HepG2 (cell line): ENCODE measurements around the gene ZNF486. TPM values are rescaled to one million over a fixed set of nuclear protein-coding genes. Genes with fewer than 3 reads are reported as not detected.

Source experiments
- ATAC-seq: fragments of 200-7000 bp; cut with Tn5 transposase; 3 replicates; pipeline ENCODE4 v1.9.1; 2020; ENCODE audit warnings: mild to moderate bottlenecking, moderate library complexity
- BruUV-seq: library from RNA; stranded (reverse); fragments of 400-500 nt; replicated peaks from 2 replicates; lab custom pipeline; 2021; lab: Mats Ljungman, UMichigan
- CTCF ChIA-PET: fragments of 300-600 bp; formaldehyde crosslinking; extraction: SDS; loops from one replicate; lab custom pipeline; 2021; ENCODE audit warnings: low total read pairs, inconsistent platforms, low intra/inter-chr PET ratio; lab: Yijun Ruan, JAX
- POLR2A ChIA-PET: fragments of 350-600 bp; sonication (Branson Sonifier 250); formaldehyde crosslinking; loops from one replicate; lab custom pipeline; 2020; ENCODE audit warnings: antibody characterized with exemption, inconsistent platforms; lab: Yijun Ruan, JAX
- DNase-seq: peaks from one replicate; pipeline ENCODE4 v3.0.0-alpha.2; 2015; ENCODE audit warnings: low spot score
- FAIRE-seq: peaks from 3 replicates; lab custom pipeline; 2011; peaks lifted over from hg19 to GRCh38; lab: Jason Lieb, UNC
- H2AFZ ChIP-seq: one replicate; pipeline ENCODE4 v1.6.1; 2011; ENCODE audit warnings: low read length, inconsistent platforms
- H3K27ac ChIP-seq: fragments of 300-600 bp; 3 replicates; pipeline ENCODE4 v1.8.0; 2011; ENCODE audit warnings: mixed run types, mild to moderate bottlenecking, mixed read lengths, low read length, inconsistent platforms; ENCODE audit not compliant: insufficient read depth; ENCODE audit errors: extremely low read length
- H3K27me3 ChIP-seq, 2 experiments: fragments of 200-600 bp in 1 of 2; 2 replicates in 1 of 2; 3 replicates in 1 of 2; pipeline versions ENCODE4 v1.6.0 to v1.8.0; 2011; ENCODE audit warnings: low read length in 2 of 2, mild to moderate bottlenecking in 2 of 2, moderate library complexity in 2 of 2, inconsistent platforms in 1 of 2; ENCODE audit not compliant: insufficient read depth in 2 of 2, control insufficient read depth in 1 of 2
- H3K36me3 ChIP-seq, 2 experiments: fragments of 200-600 bp in 1 of 2; replicated peaks in 1 of 2; 2 replicates in 1 of 2; 3 replicates in 1 of 2; pipeline versions ENCODE4 v1.5.1 to v1.8.0; 2011; ENCODE audit warnings: low read length in 2 of 2, inconsistent platforms in 1 of 2; ENCODE audit not compliant: insufficient read depth in 2 of 2, control insufficient read depth in 1 of 2
- H3K4me1 ChIP-seq: 2 replicates; pipeline ENCODE4 v1.5.1; 2012; ENCODE audit warnings: low read length, inconsistent platforms; ENCODE audit not compliant: insufficient read depth
- H3K4me2 ChIP-seq: 2 replicates; pipeline ENCODE4 v1.6.0; 2011; ENCODE audit warnings: low read depth, low read length, inconsistent platforms
- H3K4me3 ChIP-seq, 3 experiments: fragments of 200-600 bp in 1 of 3; sonication (generic), shearing (Covaris generic) in 1 of 3; replicated peaks in 1 of 3; 2 replicates each; pipeline ENCODE4 v1.5.1; 2011 to 2016; ENCODE audit warnings: low read length in 3 of 3, inconsistent platforms in 2 of 3, low read depth in 2 of 3, mild to moderate bottlenecking in 2 of 3, control low read depth in 1 of 3, mixed read lengths in 1 of 3; ENCODE audit not compliant: insufficient read depth in 1 of 3
- H3K79me2 ChIP-seq: one replicate; pipeline ENCODE4 v1.6.1; 2011; ENCODE audit warnings: low read length, inconsistent platforms; ENCODE audit not compliant: insufficient read depth
- H3K9ac ChIP-seq: 2 replicates; pipeline ENCODE4 v1.6.0; 2011; ENCODE audit warnings: mild to moderate bottlenecking, low read depth, low read length, inconsistent platforms; ENCODE audit not compliant: insufficient read depth
- H3K9me3 ChIP-seq: 2 replicates; pipeline ENCODE4 v1.5.1; 2012; ENCODE audit warnings: mild to moderate bottlenecking, low read length
- H4K20me1 ChIP-seq: 2 replicates; pipeline ENCODE4 v1.6.0; 2011; ENCODE audit warnings: inconsistent platforms, mild to moderate bottlenecking, low read length, moderate library complexity; ENCODE audit not compliant: insufficient read depth
- BRCA1 ChIP-seq: sonication (generic); formaldehyde crosslinking; IDR thresholded peaks from 2 replicates; pipeline ENCODE4 v1.4.0; 2020; ENCODE audit warnings: missing genetic modification reagents
- DMAP1 ChIP-seq: IDR thresholded peaks from 2 replicates; pipeline ENCODE4 v1.6.1; 2016
- FLYWCH1 ChIP-seq: sonication (generic); formaldehyde crosslinking; IDR thresholded peaks from 2 replicates; pipeline ENCODE4 v1.8.1; 2023; ENCODE audit warnings: mild to moderate bottlenecking, missing genetic modification reagents
- FOXA1 ChIP-seq, 2 experiments: fragments of 450-650 bp in 1 of 2; sonication (generic) in 1 of 2; formaldehyde crosslinking in 1 of 2; IDR thresholded peaks; 2 replicates each; pipeline versions ENCODE4 v1.4.0 to v1.6.1; 2016 to 2020; ENCODE audit warnings: missing genetic modification reagents in 1 of 2
- GZF1 ChIP-seq: sonication (generic); formaldehyde crosslinking; IDR thresholded peaks from 2 replicates; pipeline ENCODE4 v1.5.1; 2020; ENCODE audit warnings: mild to moderate bottlenecking, missing genetic modification reagents
- LRRFIP1 ChIP-seq: sonication (generic); formaldehyde crosslinking; conservative IDR thresholded peaks from 2 replicates; pipeline ENCODE4 v1.4.0; 2020; ENCODE audit warnings: missing genetic modification reagents
- MTA1 ChIP-seq: sonication (generic); formaldehyde crosslinking; IDR thresholded peaks from 2 replicates; pipeline ENCODE4 v1.4.0; 2020; ENCODE audit warnings: missing genetic modification reagents, mild to moderate bottlenecking, borderline replicate concordance
- NCOR1 ChIP-seq: fragments of 200-600 bp; sonication (generic); IDR thresholded peaks from 2 replicates; pipeline ENCODE4 v1.7.0; 2017; ENCODE audit warnings: antibody characterized with exemption, low read length, borderline replicate concordance
- NFATC3 ChIP-seq: sonication (generic); formaldehyde crosslinking; IDR thresholded peaks from 2 replicates; pipeline ENCODE4 v1.5.1; 2020; ENCODE audit warnings: mild to moderate bottlenecking, missing genetic modification reagents
- NFYC ChIP-seq: IDR thresholded peaks from 2 replicates; pipeline ENCODE4 v1.6.1; 2016; ENCODE audit warnings: missing genetic modification reagents, missing compliant biosample characterization
- NR2F2 ChIP-seq: IDR thresholded peaks from 2 replicates; pipeline ENCODE4 v1.6.1; 2012; ENCODE audit warnings: low read depth, inconsistent platforms, borderline replicate concordance
- PHF8 ChIP-seq: sonication (generic); formaldehyde crosslinking; IDR thresholded peaks from 2 replicates; pipeline ENCODE4 v1.5.0; 2020; ENCODE audit warnings: missing genetic modification reagents
- ZC3H4 ChIP-seq: sonication (generic); formaldehyde crosslinking; IDR thresholded peaks from 2 replicates; pipeline ENCODE4 v1.4.0; 2020; ENCODE audit warnings: missing genetic modification reagents, borderline replicate concordance
- ZNF549 ChIP-seq: sonication (generic); formaldehyde crosslinking; IDR thresholded peaks from 2 replicates; pipeline ENCODE4 v1.5.0; 2020; ENCODE audit warnings: missing genetic modification reagents
- ZSCAN29 ChIP-seq: sonication (generic); formaldehyde crosslinking; conservative IDR thresholded peaks from 2 replicates; pipeline ENCODE4 v1.4.0; 2020; ENCODE audit warnings: mild to moderate bottlenecking, missing genetic modification reagents
- WGBS: methylation state at CpG from one replicate; pipeline ENCODE4 v1.1.6; 2017; ENCODE audit warnings: low lambda C conversion rate; 5-methylcytosine and 5-hydroxymethylcytosine counted together
- in situ Hi-C: cut with HindIII; loops from 2 replicates; pipeline ENCODE4 v1.10.0; 2017; ENCODE audit warnings: low pct_unique_long_range_greater_than_20kb; ENCODE audit not compliant: extremely low pct_ligation_motif_present
- intact Hi-C: fragments of 100-400 bp; cut with micrococcal nuclease; formaldehyde crosslinking; loops from one replicate; pipeline ENCODE4 v1.10.0; 2022; ENCODE audit not compliant: unreplicated experiment
- polyA plus RNA-seq, 8 experiments: library from polyadenylated mRNA; depleted of rRNA in 3 of 8; stranded (reverse) in 7 of 8; unstranded in 1 of 8; fragments of >200 nt; fragmentation: Illumina TruSeq in 4 of 8; extraction: Trizol in 4 of 8; gene quantifications; 2 replicates each; pipeline versions ENCODE4 v1.2.1 to v1.2.3, GENCODE V29; 2011 to 2016; ENCODE audit warnings: low read depth in 4 of 8, missing spikeins in 1 of 8, mixed read lengths in 1 of 8; ENCODE audit not compliant: insufficient read depth in 1 of 8
- total RNA-seq, 5 experiments: library from RNA; depleted of rRNA; stranded (reverse); fragments of >200 nt; fragmentation: Illumina TruSeq; extraction: Trizol; gene quantifications; 2 replicates each; pipeline ENCODE4 v1.2.3, GENCODE V29; 2016; ENCODE audit warnings: low read depth in 1 of 5
- TF ChIP-seq, protein P1 (sequence below): sonication (generic); formaldehyde crosslinking; IDR thresholded peaks from 2 replicates; pipeline ENCODE4 v1.5.0; 2020; ENCODE audit warnings: mild to moderate bottlenecking, missing genetic modification reagents

Gene ZNF486
- total and polyA plus RNA-seq, 2 of the 13 experiments (the other 11 are each of a cell fraction or from before 2014, with no cell fraction given): 0.70 to 2.1 TPM

DNA sequence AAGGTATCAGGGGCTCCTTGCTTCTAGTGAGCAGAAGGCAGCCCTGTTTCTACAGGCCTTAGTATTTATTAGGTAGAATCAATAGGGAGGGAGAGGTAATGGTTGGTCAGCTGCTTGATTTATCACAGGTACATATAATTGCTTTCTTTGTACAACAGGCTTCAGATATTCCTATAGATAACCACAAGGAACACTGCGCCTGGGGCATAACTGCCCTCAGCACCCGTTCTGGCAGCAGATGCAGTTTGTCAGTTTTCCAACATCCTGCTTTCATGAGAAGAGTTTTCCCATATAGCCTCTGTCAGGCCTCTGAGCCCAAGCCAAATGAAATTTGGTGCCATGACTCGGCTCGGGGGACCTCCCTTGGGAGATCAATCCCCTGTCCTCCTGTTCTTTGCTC lies 12.4 kb upstream of the ZNF486 start:
- Histone ChIP-seq H3K79me2 (no peaks in the 10 kb centered on the region), H4K20me1 (no peaks in the 10 kb centered on the region), H3K4me3 (no peak overlapping the region), H3K27me3 (no peaks in the 10 kb centered on the region), H3K4me2 (no peak overlapping the region), H3K4me1 (no peaks in the 10 kb centered on the region), H3K27ac (no peak overlapping the region), H2AFZ (no peak overlapping the region), H3K9me3 (peaks cover 19% of the 10 kb centered on the region; the same call in 1 of the 2 replicates)
- no TSS peak for BruUV-seq
- FAIRE-seq: no peak
- POLR2A ChIA-PET: no interaction called here
- intact Hi-C loops: no loop called here
- CTCF ChIA-PET: no interaction called here
- TF ChIP-seq NR2F2 (no peak), PHF8 (CRISPR knock-in tag) (no peak)
- TF ChIP-seq, all 625 proteins: peak for 0
- H3K9ac ChIP-seq: no peak overlapping the region
- H3K36me3 ChIP-seq: no peaks in the 10 kb centered on the region
- ATAC-seq: no peak
- in situ Hi-C loops: no loop called here
- 0% methylated on average over 4 of the region's 4 CpGs for WGBS
- no peak for DNase-seq

- in situ Hi-C loops (no loop called here), intact Hi-C loops (no loop called here)
- Histone ChIP-seq H2AFZ (no peak overlapping the region), H3K36me3 (no peaks in the 10 kb centered on the region), H3K9ac (no peak overlapping the region), H4K20me1 (no peaks in the 10 kb centered on the region), H3K27ac (no peak overlapping the region), H3K4me3 (no peak overlapping the region), H3K27me3 (no peaks in the 10 kb centered on the region), H3K4me2 (no peak overlapping the region), H3K79me2 (no peaks in the 10 kb centered on the region), H3K9me3 (peaks cover 58% of the 10 kb centered on the region), H3K4me1 (no peaks in the 10 kb centered on the region)
- POLR2A ChIA-PET: no interaction called here
- DNase-seq (no peak), FAIRE-seq (no peak), ATAC-seq (no peak)
- CTCF ChIA-PET: no interaction called here
- no TSS peak for BruUV-seq
- 4% methylated on average over 3 of the region's 3 CpGs for WGBS
- TF ChIP-seq BRCA1 (CRISPR knock-in tag): no peak
- no peak for TF ChIP-seq NFATC3 (CRISPR knock-in tag)
- TF ChIP-seq, protein P1, sequence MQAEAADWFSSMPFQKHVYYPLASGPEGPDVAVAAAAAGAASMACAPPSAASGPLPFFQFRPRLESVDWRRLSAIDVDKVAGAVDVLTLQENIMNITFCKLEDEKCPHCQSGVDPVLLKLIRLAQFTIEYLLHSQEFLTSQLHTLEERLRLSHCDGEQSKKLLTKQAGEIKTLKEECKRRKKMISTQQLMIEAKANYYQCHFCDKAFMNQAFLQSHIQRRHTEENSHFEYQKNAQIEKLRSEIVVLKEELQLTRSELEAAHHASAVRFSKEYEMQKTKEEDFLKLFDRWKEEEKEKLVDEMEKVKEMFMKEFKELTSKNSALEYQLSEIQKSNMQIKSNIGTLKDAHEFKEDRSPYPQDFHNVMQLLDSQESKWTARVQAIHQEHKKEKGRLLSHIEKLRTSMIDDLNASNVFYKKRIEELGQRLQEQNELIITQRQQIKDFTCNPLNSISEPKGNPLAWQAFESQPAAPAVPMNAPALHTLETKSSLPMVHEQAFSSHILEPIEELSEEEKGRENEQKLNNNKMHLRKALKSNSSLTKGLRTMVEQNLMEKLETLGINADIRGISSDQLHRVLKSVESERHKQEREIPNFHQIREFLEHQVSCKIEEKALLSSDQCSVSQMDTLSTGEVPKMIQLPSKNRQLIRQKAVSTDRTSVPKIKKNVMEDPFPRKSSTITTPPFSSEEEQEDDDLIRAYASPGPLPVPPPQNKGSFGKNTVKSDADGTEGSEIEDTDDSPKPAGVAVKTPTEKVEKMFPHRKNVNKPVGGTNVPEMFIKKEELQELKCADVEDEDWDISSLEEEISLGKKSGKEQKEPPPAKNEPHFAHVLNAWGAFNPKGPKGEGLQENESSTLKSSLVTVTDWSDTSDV (CRISPR knock-in tag): no peak
- no peak for TF ChIP-seq NCOR1
- TF ChIP-seq DMAP1 (CRISPR knock-in tag): no peak
- no peak for TF ChIP-seq ZSCAN29 (CRISPR knock-in tag)
- TF ChIP-seq GZF1 (CRISPR knock-in tag): no peak
- no peak for TF ChIP-seq FLYWCH1
- TF ChIP-seq ZC3H4 (CRISPR knock-in tag): no peak
- no peak for TF ChIP-seq NFYC
- TF ChIP-seq MTA1: no peak
- no peak for TF ChIP-seq LRRFIP1 (CRISPR knock-in tag)
- TF ChIP-seq ZNF549: no peak
- no peak for TF ChIP-seq FOXA1 (IDR thresholded peaks at IDR 0.05)
- TF ChIP-seq FOXA1 (CRISPR knock-in tag; IDR thresholded peaks at IDR 0.05): no peak
Observed at GRCh38 chr19:20162821-20163220, 4.2 kb upstream of the ZNF486 start.
